Effector memory CD8-positive, alpha-beta T cell (primary cell): ENCODE results near the gene MAP4K4.
"Not testable (repeated sequence)": the region's sequence is repeated elsewhere in the genome, so short reads cannot be mapped to it uniquely, and the experiment has no call there.

Experiments used
- ATAC-seq: fragments of 150-1000 bp; cut with Tn5 transposase; replicated peaks from 2 replicates; pipeline ENCODE4 v1.10.0; 2021; ENCODE audit warnings: mild to moderate bottlenecking, moderate library complexity
- DNase-seq, 3 experiments: peaks; one replicate each; pipeline ENCODE4 v3.0.0; 2021
- H3K27ac Mint-ChIP-seq, 2 donors: one replicate each; pipeline ENCODE4 v1.8.0; 2022; ENCODE audit warnings: mild to moderate bottlenecking in 2 of 2, mixed read lengths in 2 of 2, moderate library complexity in 2 of 2
- H3K27me3 Mint-ChIP-seq, 2 donors: one replicate each; pipeline ENCODE4 v1.8.0; 2022; ENCODE audit warnings: mixed read lengths in 2 of 2
- H3K36me3 Mint-ChIP-seq: one replicate; pipeline ENCODE4 v1.8.0; 2022; ENCODE audit warnings: mild to moderate bottlenecking, moderate library complexity, mixed read lengths; ENCODE audit not compliant: insufficient read depth
- H3K4me1 Mint-ChIP-seq, 2 donors: one replicate each; pipeline ENCODE4 v1.8.0; 2022; ENCODE audit warnings: low read depth in 2 of 2, mixed read lengths in 2 of 2
- H3K4me3 Mint-ChIP-seq, 2 donors: one replicate each; pipeline ENCODE4 v1.8.0; 2022; ENCODE audit warnings: mild to moderate bottlenecking in 2 of 2, mixed read lengths in 2 of 2, moderate library complexity in 2 of 2
- H3K9me3 Mint-ChIP-seq, 2 donors: one replicate each; pipeline ENCODE4 v1.8.0; 2022; ENCODE audit warnings: mixed read lengths in 2 of 2

MAP4K4 gene

GRCh38 chr2:101897301-101897700, 199.8 kb downstream of the MAP4K4 start:
- H3K9me3 Mint-ChIP-seq: peaks cover 0 to 2% of the 10 kb centered on the region in 2 donors
- H3K36me3 Mint-ChIP-seq: peaks cover 19% of the 10 kb centered on the region
- peaks cover 6 to 9% of the 10 kb centered on the region in 2 donors for H3K4me1 Mint-ChIP-seq
- no peak overlapping the region for H3K4me3 Mint-ChIP-seq
- peaks cover 0 to 5% of the 10 kb centered on the region in 2 donors for H3K27me3 Mint-ChIP-seq
- no peak for DNase-seq
- peak overlapping the region in 1 of 2 donors; percentile 23 for H3K27ac Mint-ChIP-seq
- no peak for ATAC-seq

GRCh38 chr2:101899265-101899664, 201.8 kb downstream of the MAP4K4 start:
- DNase-seq (no peak), ATAC-seq (no peak)
- Mint-ChIP-seq H3K36me3 (peaks cover 7% of the 10 kb centered on the region), H3K27ac (no peak overlapping the region), H3K27me3 (peaks cover 8% of the 10 kb centered on the region in 2 donors), H3K9me3 (peaks cover 0 to 2% of the 10 kb centered on the region in 2 donors), H3K4me3 (no peak overlapping the region), H3K4me1 (peaks cover 6 to 9% of the 10 kb centered on the region in 2 donors)

DNA sequence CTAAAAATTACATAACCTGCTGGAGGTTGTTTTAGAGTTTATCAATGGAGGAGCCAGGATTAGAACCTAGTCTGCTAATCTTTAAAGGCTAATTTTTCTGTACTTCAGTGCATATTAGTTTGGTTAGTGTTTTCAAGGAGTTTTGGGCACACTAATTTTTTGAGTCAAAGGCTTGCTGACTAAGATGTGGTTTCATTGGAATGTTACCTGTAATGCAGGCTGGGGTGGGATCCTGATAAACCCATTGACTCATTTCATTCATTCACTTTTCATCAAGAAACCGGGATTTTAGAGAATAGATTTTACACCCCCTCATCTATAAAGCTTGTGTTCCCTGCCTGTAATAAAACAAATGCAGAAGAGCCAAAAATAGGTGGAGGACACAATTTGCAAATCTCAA, 202.4 kb downstream of the MAP4K4 start:
- ATAC-seq (no peak), DNase-seq (no peak)
- peaks cover 6 to 9% of the 10 kb centered on the region in 2 donors for H3K4me1 Mint-ChIP-seq
- H3K9me3 Mint-ChIP-seq: peaks cover 0 to 2% of the 10 kb centered on the region in 2 donors
- peaks cover 14 to 15% of the 10 kb centered on the region in 2 donors for H3K27me3 Mint-ChIP-seq
- no peak overlapping the region for H3K4me3 Mint-ChIP-seq
- no peak overlapping the region for H3K27ac Mint-ChIP-seq
- peaks cover 7% of the 10 kb centered on the region for H3K36me3 Mint-ChIP-seq

DNA sequence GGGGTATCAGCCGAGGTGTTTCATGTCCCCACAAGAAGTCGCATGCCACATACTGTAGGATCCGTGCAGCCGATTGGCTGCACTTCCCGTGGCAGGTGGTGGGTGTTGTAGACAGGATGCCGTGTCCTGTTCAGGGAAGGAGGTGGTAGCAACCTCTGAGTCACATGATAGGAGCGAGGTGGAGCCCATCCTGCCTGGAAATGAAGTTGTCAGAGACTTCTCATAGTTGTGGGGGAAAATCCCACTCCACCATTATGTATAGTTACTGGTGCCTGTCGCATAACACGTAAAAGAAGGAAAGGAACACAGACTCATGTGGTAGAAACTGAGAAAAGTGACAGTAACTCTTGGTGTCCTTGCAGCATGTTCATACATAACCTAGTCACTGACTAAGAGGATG, 202.9 kb downstream of the MAP4K4 start:
- H3K27ac Mint-ChIP-seq: no peak overlapping the region
- no peak for DNase-seq
- H3K36me3 Mint-ChIP-seq: peaks cover 4% of the 10 kb centered on the region
- peaks cover 18 to 19% of the 10 kb centered on the region in 2 donors for H3K27me3 Mint-ChIP-seq
- peaks cover 0 to 2% of the 10 kb centered on the region in 2 donors for H3K9me3 Mint-ChIP-seq
- peaks cover 6 to 9% of the 10 kb centered on the region in 2 donors for H3K4me1 Mint-ChIP-seq
- peak; percentile 53 for ATAC-seq
- H3K4me3 Mint-ChIP-seq: peak overlapping the region in 1 of 2 donors; percentile 42

DNA sequence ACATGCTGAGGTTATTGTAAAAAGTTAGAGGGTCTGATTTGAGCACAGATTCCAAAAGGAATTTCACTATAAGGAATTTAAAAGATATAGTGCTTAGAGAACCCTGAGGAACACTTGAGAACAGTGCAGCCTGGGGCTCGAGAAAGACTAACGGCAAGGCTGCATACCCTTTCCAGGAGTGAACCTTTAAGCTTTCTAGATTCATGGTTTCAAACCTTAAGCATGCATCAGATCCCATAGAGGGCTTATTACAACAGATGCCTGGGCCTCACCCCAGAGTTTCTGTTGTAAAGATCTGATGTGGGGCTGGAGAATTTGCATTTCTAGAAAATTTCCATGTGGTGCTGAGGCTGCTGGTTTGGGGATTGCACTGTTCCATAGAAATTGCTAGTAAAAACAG, 203.7 kb downstream of the MAP4K4 start:
- DNase-seq: no peak
- Mint-ChIP-seq H3K4me1 (peaks cover 6 to 9% of the 10 kb centered on the region in 2 donors), H3K27ac (no peak overlapping the region), H3K9me3 (peaks cover 0 to 2% of the 10 kb centered on the region in 2 donors), H3K4me3 (no peak overlapping the region), H3K27me3 (peaks cover 18 to 27% of the 10 kb centered on the region in 2 donors), H3K36me3 (peaks cover 4% of the 10 kb centered on the region)
- no peak for ATAC-seq

DNA sequence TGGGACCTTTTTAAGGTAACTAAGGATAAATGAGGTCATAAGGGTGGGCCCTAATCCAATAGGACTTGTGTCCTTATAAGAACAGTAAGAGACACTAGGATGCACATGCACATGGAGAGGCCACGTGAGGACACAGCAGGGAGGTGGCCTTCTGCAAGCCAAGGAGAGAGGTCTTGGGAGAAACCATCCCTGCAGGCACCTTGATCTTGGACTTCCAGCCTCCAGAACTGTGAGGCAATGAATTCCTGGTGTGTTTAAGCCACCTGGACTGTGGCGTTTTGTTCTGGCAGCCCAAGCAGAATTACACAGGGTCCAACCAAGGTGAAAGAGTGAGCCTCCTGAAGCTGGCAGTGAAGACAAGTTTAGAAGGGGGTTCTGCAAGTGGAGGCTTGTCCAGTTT, 204.7 kb downstream of the MAP4K4 start:
- Mint-ChIP-seq H3K27ac (no peak overlapping the region), H3K4me3 (no peak overlapping the region)

GRCh38 chr2:101904916-101905315, 207.4 kb downstream of the MAP4K4 start:
- H3K36me3 Mint-ChIP-seq: no peaks in the 10 kb centered on the region
- ATAC-seq: no peak
- no peak for DNase-seq
- H3K4me3 Mint-ChIP-seq: no peak overlapping the region
- peaks cover 33 to 50% of the 10 kb centered on the region in 2 donors for H3K27me3 Mint-ChIP-seq
- peaks cover 1 to 4% of the 10 kb centered on the region in 2 donors for H3K9me3 Mint-ChIP-seq
- H3K27ac Mint-ChIP-seq: no peak overlapping the region
- peaks cover 6% of the 10 kb centered on the region in 2 donors for H3K4me1 Mint-ChIP-seq

More for the DNA sequence above, 204.7 kb downstream of the MAP4K4 start:
- Mint-ChIP-seq H3K27me3 (peaks cover 18 to 36% of the 10 kb centered on the region in 2 donors), H3K9me3 (peaks cover 0 to 2% of the 10 kb centered on the region in 2 donors), H3K4me1 (peaks cover 6 to 9% of the 10 kb centered on the region in 2 donors), H3K36me3 (peaks cover 4% of the 10 kb centered on the region)
- ATAC-seq (no peak), DNase-seq (no peak)

- no peaks in the 10 kb centered on the region for H3K36me3 Mint-ChIP-seq
- no peak overlapping the region for H3K4me3 Mint-ChIP-seq
- no peak for ATAC-seq
- H3K9me3 Mint-ChIP-seq: peaks cover 0 to 13% of the 10 kb centered on the region in 2 donors
- DNase-seq: no peak
- H3K27ac Mint-ChIP-seq: no peak overlapping the region
- peaks cover 43 to 59% of the 10 kb centered on the region in 2 donors for H3K27me3 Mint-ChIP-seq
- H3K4me1 Mint-ChIP-seq: no peaks in the 10 kb centered on the region
Measured at GRCh38 chr2:101905746-101906336, 208.3 kb downstream of the MAP4K4 start.

GRCh38 chr2:101909760-101910159, 212.3 kb downstream of the MAP4K4 start:
- peaks cover 48 to 52% of the 10 kb centered on the region in 2 donors for H3K27me3 Mint-ChIP-seq
- no peak overlapping the region for H3K4me3 Mint-ChIP-seq
- H3K27ac Mint-ChIP-seq: no peak overlapping the region
- peaks cover 0 to 13% of the 10 kb centered on the region in 2 donors for H3K9me3 Mint-ChIP-seq
- no peaks in the 10 kb centered on the region for H3K36me3 Mint-ChIP-seq
- DNase-seq: no peak
- no peaks in the 10 kb centered on the region for H3K4me1 Mint-ChIP-seq
- ATAC-seq: no peak

DNA sequence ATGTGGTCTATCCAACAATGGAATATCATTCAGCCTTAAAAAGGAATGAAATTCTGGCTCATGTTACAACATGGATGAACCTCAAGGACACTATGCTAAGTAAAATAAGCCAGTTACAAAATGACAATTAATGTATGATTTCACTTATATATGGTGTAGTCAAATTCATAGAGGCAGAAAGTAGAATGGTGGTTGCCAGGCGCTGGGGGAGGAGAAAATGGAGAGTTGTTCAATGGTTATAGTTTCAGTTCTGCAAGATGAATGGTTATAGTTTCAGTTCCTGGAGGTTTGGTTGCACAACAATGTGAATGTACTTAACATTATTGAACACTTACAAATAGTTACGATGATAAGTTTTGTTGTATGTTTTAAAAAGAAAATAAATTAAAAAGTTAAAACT, 215.0 kb downstream of the MAP4K4 start:
- H3K4me1 Mint-ChIP-seq: no peaks in the 10 kb centered on the region
- no peak overlapping the region for H3K4me3 Mint-ChIP-seq
- ATAC-seq (no peak), DNase-seq (no peak)
- H3K9me3 Mint-ChIP-seq: peaks cover 0 to 13% of the 10 kb centered on the region in 2 donors
- no peak overlapping the region for H3K27ac Mint-ChIP-seq
- no peaks in the 10 kb centered on the region for H3K36me3 Mint-ChIP-seq
- peaks cover 22 to 54% of the 10 kb centered on the region in 2 donors for H3K27me3 Mint-ChIP-seq

DNA sequence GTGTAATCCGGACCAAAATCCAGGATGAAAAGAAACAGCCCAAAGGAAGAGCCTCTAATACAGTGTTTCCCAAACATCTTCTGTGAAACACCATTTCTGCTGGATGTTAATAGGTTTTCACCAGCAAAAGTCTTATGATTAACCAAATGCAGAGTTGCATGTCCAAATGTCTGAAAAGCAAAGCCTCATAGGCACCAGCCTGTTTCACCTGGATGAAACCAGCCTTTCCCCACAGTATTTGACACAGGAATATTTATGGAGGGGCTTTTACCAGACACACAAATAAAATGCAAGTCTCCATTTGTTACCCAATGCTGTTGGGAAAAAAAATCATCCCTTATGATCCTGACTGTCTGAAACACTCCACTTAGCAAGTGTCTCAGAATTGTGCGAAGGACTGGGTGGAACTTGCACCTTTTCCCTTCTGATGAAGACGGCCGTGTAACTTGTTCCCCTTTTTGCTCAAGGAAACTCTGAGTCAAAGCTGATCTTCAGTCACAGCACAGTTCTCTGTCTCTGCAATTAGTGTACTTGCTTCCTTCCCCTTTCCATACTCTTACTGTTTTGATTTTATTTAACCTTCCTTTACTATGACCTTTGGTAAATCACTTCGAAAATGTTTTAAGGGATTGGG, 223.9 kb downstream of the MAP4K4 start:
- H3K9me3 Mint-ChIP-seq: peaks cover 4 to 6% of the 10 kb centered on the region in 2 donors
- H3K4me1 Mint-ChIP-seq: no peaks in the 10 kb centered on the region
- DNase-seq: no peak
- no peak overlapping the region for H3K27ac Mint-ChIP-seq
- no peaks in the 10 kb centered on the region for H3K36me3 Mint-ChIP-seq
- no peak overlapping the region for H3K4me3 Mint-ChIP-seq
- peak; percentile 27 for ATAC-seq
- H3K27me3 Mint-ChIP-seq: peaks cover 0 to 3% of the 10 kb centered on the region in 2 donors

GRCh38 chr2:101921953-101922325, 224.4 kb downstream of the MAP4K4 start:
- H3K9me3 Mint-ChIP-seq: peaks cover 6 to 9% of the 10 kb centered on the region in 2 donors
- H3K36me3 Mint-ChIP-seq: no peaks in the 10 kb centered on the region
- no peaks in the 10 kb centered on the region for H3K27me3 Mint-ChIP-seq
- ATAC-seq: no peak
- no peak overlapping the region for H3K4me3 Mint-ChIP-seq
- DNase-seq: no peak
- H3K4me1 Mint-ChIP-seq: no peaks in the 10 kb centered on the region
- H3K27ac Mint-ChIP-seq: no peak overlapping the region

- not testable (repeated sequence) for ATAC-seq, H3K4me3 Mint-ChIP-seq, H3K27ac Mint-ChIP-seq, H3K4me1 Mint-ChIP-seq, H3K36me3 Mint-ChIP-seq, DNase-seq, H3K27me3 Mint-ChIP-seq
- H3K9me3 Mint-ChIP-seq: peaks cover 6 to 12% of the 10 kb centered on the region in 2 donors
Measured at GRCh38 chr2:101924311-101924710, 226.8 kb downstream of the MAP4K4 start.

GRCh38 chr2:101930019-101930418, 232.5 kb downstream of the MAP4K4 start:
- H3K9me3 Mint-ChIP-seq: peaks cover 0 to 12% of the 10 kb centered on the region in 2 donors
- H3K4me1 Mint-ChIP-seq: no peaks in the 10 kb centered on the region
- no peak for DNase-seq
- no peak overlapping the region for H3K4me3 Mint-ChIP-seq
- no peaks in the 10 kb centered on the region for H3K36me3 Mint-ChIP-seq
- H3K27me3 Mint-ChIP-seq: peaks cover 21 to 30% of the 10 kb centered on the region in 2 donors
- ATAC-seq: no peak
- H3K27ac Mint-ChIP-seq: no peak overlapping the region
